Measurements from ENCODE around the gene MEI4. TPM values are rescaled to one million over a fixed set of nuclear protein-coding genes. Genes with fewer than 3 reads are reported as not detected.
"Not testable (repeated sequence)": the region's sequence is repeated elsewhere in the genome, so short reads cannot be mapped to it uniquely, and the experiment has no call there.

The MEI4 gene
- 1 to 10 TPM in 3 of 4 donors, under 1 TPM in 1; 0.49 to 2.1 (median 1.7) TPM for polyA plus RNA-seq (ENCODE audit: insufficient read length in 4 of 4)

- DNase-seq (ENCODE audit: low read depth in 4 of 4, low spot score in 3 of 4), result no peak
Measured at GRCh38 chr6:77652739-77653138, at the start of gene MEI4. MEI4 (plus strand) TSS chr6:77653039; CDS start chr6:77690672, 37,633 bp downstream.

GRCh38 chr6:77604476-77604875 lies 48.4 kb upstream of the MEI4 start:
- no peak for DNase-seq (ENCODE audit: low read depth in 4 of 4, low spot score in 3 of 4)

GRCh38 chr6:77607004-77607403 lies 45.8 kb upstream of the MEI4 start:
- DNase-seq (ENCODE audit: low read depth in 4 of 4, low spot score in 3 of 4), result no peak

GRCh38 chr6:77609106-77609505 lies 43.7 kb upstream of the MEI4 start:
- no peak for DNase-seq (ENCODE audit: low read depth in 4 of 4, low spot score in 3 of 4)

- DNase-seq (ENCODE audit: low read depth in 4 of 4, low spot score in 3 of 4), result no peak
Measured at GRCh38 chr6:77619114-77619513, 33.7 kb upstream of the MEI4 start.

GRCh38 chr6:77620278-77620882 lies 32.5 kb upstream of the MEI4 start:
- no peak for DNase-seq (ENCODE audit: low read depth in 4 of 4, low spot score in 3 of 4)

GRCh38 chr6:77624515-77624914 lies 28.3 kb upstream of the MEI4 start:
- no peak for DNase-seq (ENCODE audit: low read depth in 4 of 4, low spot score in 3 of 4)

GRCh38 chr6:77626426-77626825 lies 26.4 kb upstream of the MEI4 start:
- no peak for DNase-seq (ENCODE audit: low read depth in 4 of 4, low spot score in 3 of 4)

GRCh38 chr6:77630014-77630413 lies 22.8 kb upstream of the MEI4 start:
- no peak for DNase-seq (ENCODE audit: low read depth in 4 of 4, low spot score in 3 of 4)

- DNase-seq (ENCODE audit: low read depth in 4 of 4, low spot score in 3 of 4), result no peak
Measured at GRCh38 chr6:77633471-77633870, 19.4 kb upstream of the MEI4 start.

GRCh38 chr6:77633993-77634715 lies 18.7 kb upstream of the MEI4 start:
- no peak for DNase-seq (ENCODE audit: low read depth in 4 of 4, low spot score in 3 of 4)

GRCh38 chr6:77638129-77638830 lies 14.6 kb upstream of the MEI4 start:
- DNase-seq (ENCODE audit: low read depth in 4 of 4, low spot score in 3 of 4), result no peak

GRCh38 chr6:77644102-77644705 lies 8.6 kb upstream of the MEI4 start:
- DNase-seq (ENCODE audit: low read depth in 4 of 4, low spot score in 3 of 4), result no peak

GRCh38 chr6:77650098-77650663 lies 2.7 kb upstream of the MEI4 start:
- DNase-seq (ENCODE audit: low read depth in 4 of 4, low spot score in 3 of 4), result peak; percentile 19 to 39 (median 34)

- DNase-seq (ENCODE audit: low read depth in 4 of 4, low spot score in 3 of 4), result no peak
Measured at GRCh38 chr6:77653816-77654215, 977 bp downstream of the MEI4 start.

- not testable (repeated sequence) for DNase-seq (ENCODE audit: low read depth in 4 of 4, low spot score in 3 of 4)
Measured at GRCh38 chr6:77655035-77655434, 2.2 kb downstream of the MEI4 start.

- DNase-seq (ENCODE audit: low read depth in 4 of 4, low spot score in 3 of 4), result no peak
Measured at GRCh38 chr6:77656999-77657764, 4.3 kb downstream of the MEI4 start.

- DNase-seq (ENCODE audit: low read depth in 4 of 4, low spot score in 3 of 4), result no peak
Measured at GRCh38 chr6:77666340-77666739, 13.5 kb downstream of the MEI4 start.

- DNase-seq (ENCODE audit: low read depth in 4 of 4, low spot score in 3 of 4), result no peak
Measured at GRCh38 chr6:77666846-77667245, 14.0 kb downstream of the MEI4 start.

GRCh38 chr6:77669913-77670312 lies 17.1 kb downstream of the MEI4 start:
- DNase-seq (ENCODE audit: low read depth in 4 of 4, low spot score in 3 of 4), result no peak

All from left renal pelvis (tissue), 4 donors.